ENCODE measurements around the gene PRSS36. TPM values are rescaled to one million over a fixed set of nuclear protein-coding genes. Genes with fewer than 3 reads are reported as not detected.
"Not testable (repeated sequence)": the region's sequence is repeated elsewhere in the genome, so short reads cannot be mapped to it uniquely, and the experiment has no call there.

The PRSS36 gene
- total RNA-seq, 1 donor from 2014 or later: 0.74 TPM

DNA sequence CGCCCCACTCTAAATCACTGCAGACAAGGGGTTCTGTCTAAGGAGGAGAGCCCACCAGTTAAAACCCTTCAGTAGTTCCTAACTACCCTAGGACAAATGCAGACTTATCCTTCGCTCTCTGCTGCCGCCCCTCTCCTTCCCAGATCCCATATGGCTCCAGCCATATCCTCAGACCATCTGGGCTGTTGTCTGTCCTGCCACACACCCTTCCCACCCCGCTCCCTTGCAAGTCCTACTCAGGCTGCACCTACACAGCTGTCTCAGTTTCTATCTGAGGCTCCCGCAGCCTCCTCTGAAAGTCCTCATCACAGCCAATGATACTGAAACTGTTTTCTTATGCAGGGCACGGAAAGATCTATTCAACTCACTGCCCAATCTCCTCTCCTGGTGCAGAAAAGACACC lies 42.4 kb downstream of the PRSS36 start:
- DNase-seq (ENCODE audit: low spot score): no peak
- peaks cover 24% of the 10 kb centered on the region for H3K36me3 Mint-ChIP-seq (ENCODE audit: low read depth, unreplicated experiment)
- peak overlapping the region; percentile 97 for H3K4me3 Mint-ChIP-seq (ENCODE audit: unreplicated experiment)
- H3K27ac Mint-ChIP-seq (ENCODE audit: unreplicated experiment): peak overlapping the region; percentile 80
- no peaks in the 10 kb centered on the region for H3K9me3 Mint-ChIP-seq (ENCODE audit: unreplicated experiment)
- no peak for TF ChIP-seq CTCF (IDR thresholded peaks at IDR 0.05; ENCODE audit: unreplicated experiment)
- peaks cover 20% of the 10 kb centered on the region for H3K27me3 Mint-ChIP-seq (ENCODE audit: unreplicated experiment)
- peaks cover 9% of the 10 kb centered on the region for H3K4me1 Mint-ChIP-seq (ENCODE audit: unreplicated experiment)

DNA sequence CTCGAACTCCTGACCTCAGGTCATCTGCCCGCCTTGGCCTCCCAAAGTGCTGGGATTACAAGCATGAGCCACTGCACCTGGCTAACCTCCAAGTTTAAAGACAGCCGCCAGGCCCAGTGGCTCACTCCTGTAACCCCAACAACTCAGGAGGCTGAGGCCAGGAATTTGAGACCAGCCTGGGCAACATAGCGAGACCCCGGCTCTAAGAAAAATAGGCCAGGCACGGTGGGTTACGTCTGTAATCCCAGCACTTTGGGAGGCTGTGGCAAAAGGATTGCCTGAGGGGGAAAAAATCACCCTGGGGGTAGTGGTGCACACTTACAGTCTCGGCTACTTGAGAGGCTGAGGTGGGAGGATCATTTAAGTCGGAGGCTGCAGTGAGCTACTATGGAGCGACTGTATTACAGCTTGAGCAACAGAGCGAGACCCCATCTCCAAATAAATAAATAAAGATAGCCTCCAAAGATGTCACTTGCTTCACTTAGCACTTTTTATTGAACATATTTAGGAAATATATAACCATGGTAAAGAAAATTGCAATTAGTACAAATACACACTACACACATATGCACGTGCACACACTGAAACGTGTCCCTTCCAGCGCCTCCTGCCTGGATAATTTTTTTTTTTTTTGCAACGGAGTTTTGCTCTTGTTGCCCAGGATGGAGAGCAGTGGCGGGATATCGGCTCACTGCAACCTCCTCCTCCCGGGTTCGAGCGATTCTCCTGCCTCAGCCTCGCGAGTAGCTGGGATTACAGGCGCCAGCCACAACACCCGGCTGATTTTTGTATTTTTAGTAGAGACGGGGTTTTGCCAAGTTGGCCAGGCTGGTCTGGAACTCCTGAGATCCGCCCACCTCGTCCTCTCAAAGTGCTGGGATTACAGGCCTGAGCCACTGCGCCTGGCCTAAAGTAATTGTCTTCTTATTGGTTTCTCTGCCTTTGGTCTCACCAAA lies 43.1 kb downstream of the PRSS36 start:
- Mint-ChIP-seq H3K9me3 (ENCODE audit: unreplicated experiment) (no peaks in the 10 kb centered on the region), H3K36me3 (ENCODE audit: low read depth, unreplicated experiment) (peaks cover 22% of the 10 kb centered on the region), H3K4me3 (ENCODE audit: unreplicated experiment) (peak overlapping the region; percentile 97), H3K27ac (ENCODE audit: unreplicated experiment) (no peak overlapping the region), H3K4me1 (ENCODE audit: unreplicated experiment) (peaks cover 9% of the 10 kb centered on the region), H3K27me3 (ENCODE audit: unreplicated experiment) (peaks cover 20% of the 10 kb centered on the region)
- TF ChIP-seq CTCF (IDR thresholded peaks at IDR 0.05; ENCODE audit: unreplicated experiment): no peak
- DNase-seq (ENCODE audit: low spot score): no peak

DNA sequence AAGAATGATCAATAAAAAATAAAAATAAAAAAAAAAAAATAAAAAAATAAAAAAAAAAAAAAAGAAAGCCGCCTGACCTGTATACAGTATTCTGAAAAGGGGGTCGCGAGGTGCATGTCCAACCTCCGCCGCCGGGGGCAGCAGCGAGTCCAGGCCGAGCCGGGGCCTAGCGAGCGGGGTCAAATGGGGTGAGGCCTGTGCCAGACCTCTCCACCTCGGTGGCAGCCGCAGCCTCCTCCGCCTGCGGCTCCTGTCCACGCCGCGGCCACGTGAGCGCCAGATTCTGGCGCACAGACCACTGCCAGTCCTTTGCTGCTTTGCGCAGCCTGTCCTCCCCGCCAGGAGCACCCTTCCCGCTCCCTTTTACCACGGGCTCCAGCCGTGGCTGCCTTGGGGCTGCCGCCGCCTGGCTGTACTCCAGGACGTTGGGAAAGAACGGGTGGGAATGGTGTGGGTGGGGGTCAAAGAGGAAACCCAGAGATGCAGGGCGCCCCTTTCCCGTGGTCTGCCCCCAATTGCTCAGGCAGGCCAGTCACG lies 44.1 kb downstream of the PRSS36 start:
- H3K4me1 Mint-ChIP-seq (ENCODE audit: unreplicated experiment): peaks cover 9% of the 10 kb centered on the region
- peaks cover 16% of the 10 kb centered on the region for H3K36me3 Mint-ChIP-seq (ENCODE audit: low read depth, unreplicated experiment)
- H3K4me3 Mint-ChIP-seq (ENCODE audit: unreplicated experiment): no peak overlapping the region
- TF ChIP-seq CTCF (IDR thresholded peaks at IDR 0.05; ENCODE audit: unreplicated experiment): peak; percentile 83
- DNase-seq (ENCODE audit: low spot score): peak; percentile 93
- H3K27me3 Mint-ChIP-seq (ENCODE audit: unreplicated experiment): peaks cover 21% of the 10 kb centered on the region
- H3K9me3 Mint-ChIP-seq (ENCODE audit: unreplicated experiment): no peaks in the 10 kb centered on the region
- no peak overlapping the region for H3K27ac Mint-ChIP-seq (ENCODE audit: unreplicated experiment)

DNA sequence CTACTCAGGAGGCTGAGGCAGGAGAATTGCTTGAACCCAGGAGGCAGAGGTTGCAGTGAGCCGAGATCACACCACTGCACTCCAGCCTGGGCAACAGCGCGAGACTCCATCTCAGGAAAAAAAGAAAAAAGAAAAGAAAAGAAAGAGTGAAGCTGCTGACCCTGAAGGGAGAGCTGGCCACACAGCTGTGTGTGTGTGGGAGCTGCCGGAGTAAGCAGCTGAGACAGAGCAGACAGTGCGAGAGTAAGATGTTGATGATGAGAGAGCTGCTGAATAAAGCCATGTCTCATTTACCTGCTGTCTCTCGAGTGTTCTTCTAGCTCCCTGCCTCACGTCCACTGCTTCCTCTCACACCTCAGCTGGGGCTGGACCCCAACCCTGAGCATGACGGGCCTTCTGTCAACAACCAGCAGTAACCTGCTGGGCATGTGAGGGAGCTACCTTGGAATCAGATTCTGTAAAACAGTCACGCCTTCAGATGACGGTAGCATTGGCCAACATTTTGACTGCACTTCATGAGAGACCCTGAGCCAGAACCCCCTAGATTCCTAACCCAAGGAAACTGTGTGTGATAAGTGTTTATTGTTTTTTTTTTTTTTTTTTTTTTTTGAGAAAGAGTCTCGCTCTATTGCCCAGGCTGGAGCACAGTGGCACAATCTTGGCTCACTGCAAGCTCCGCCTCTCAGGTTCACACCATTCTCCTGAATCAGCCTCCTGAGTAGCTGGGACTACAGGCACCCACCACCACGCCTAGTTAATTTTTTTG lies 48.8 kb downstream of the PRSS36 start:
- not testable (repeated sequence) for H3K4me3 Mint-ChIP-seq (ENCODE audit: unreplicated experiment); DNase-seq (ENCODE audit: low spot score); H3K27ac Mint-ChIP-seq (ENCODE audit: unreplicated experiment); H3K36me3 Mint-ChIP-seq (ENCODE audit: low read depth, unreplicated experiment); H3K4me1 Mint-ChIP-seq (ENCODE audit: unreplicated experiment); H3K27me3 Mint-ChIP-seq (ENCODE audit: unreplicated experiment); H3K9me3 Mint-ChIP-seq (ENCODE audit: unreplicated experiment)

- no peak for DNase-seq (ENCODE audit: low spot score)
- Mint-ChIP-seq H3K27ac (ENCODE audit: unreplicated experiment) (peak overlapping the region; percentile 31), H3K27me3 (ENCODE audit: unreplicated experiment) (peaks cover 9% of the 10 kb centered on the region), H3K4me1 (ENCODE audit: unreplicated experiment) (peaks cover 6% of the 10 kb centered on the region), H3K4me3 (ENCODE audit: unreplicated experiment) (no peak overlapping the region), H3K9me3 (ENCODE audit: unreplicated experiment) (no peaks in the 10 kb centered on the region), H3K36me3 (ENCODE audit: low read depth, unreplicated experiment) (peaks cover 9% of the 10 kb centered on the region)
- no peak for TF ChIP-seq CTCF (IDR thresholded peaks at IDR 0.05; ENCODE audit: unreplicated experiment)
Observed at GRCh38 chr16:31099860-31100638, 49.8 kb downstream of the PRSS36 start.

Measured in endothelial cell (in vitro differentiated cells).